Measurements from ENCODE around the gene NAGK.

The NAGK gene

GRCh38 chr2:71069376-71069775 lies 928 bp downstream of the NAGK start:
- peaks cover 10% of the 10 kb centered on the region for H3K36me3 ChIP-seq (ENCODE audit: low read depth)
- no peak for DNase-seq (ENCODE audit: low spot score)
- no peak for ATAC-seq (ENCODE audit: low read depth)
- no peak for TF ChIP-seq CTCF (IDR thresholded peaks at IDR 0.05; ENCODE audit: poor library complexity, severe bottlenecking)
- H3K4me3 ChIP-seq (ENCODE audit: severe bottlenecking), result peak overlapping the region; percentile 84
- H3K27me3 ChIP-seq (ENCODE audit: insufficient read depth, poor library complexity, severe bottlenecking), result no peaks in the 10 kb centered on the region
- peak overlapping the region; percentile 40 for H3K27ac ChIP-seq (ENCODE audit: poor library complexity, severe bottlenecking)
- peaks cover 12% of the 10 kb centered on the region for H3K4me1 ChIP-seq (ENCODE audit: insufficient read depth, poor library complexity, severe bottlenecking)
- H3K9me3 ChIP-seq (ENCODE audit: severe bottlenecking), result no peaks in the 10 kb centered on the region

- ATAC-seq (ENCODE audit: low read depth) (no peak), DNase-seq (ENCODE audit: low spot score) (no peak)
- H3K36me3 ChIP-seq (ENCODE audit: low read depth), result peaks cover 21% of the 10 kb centered on the region
- H3K9me3 ChIP-seq (ENCODE audit: severe bottlenecking), result no peaks in the 10 kb centered on the region
- H3K27ac ChIP-seq (ENCODE audit: poor library complexity, severe bottlenecking), result no peak overlapping the region
- H3K27me3 ChIP-seq (ENCODE audit: insufficient read depth, poor library complexity, severe bottlenecking), result no peaks in the 10 kb centered on the region
- peaks cover 12% of the 10 kb centered on the region for H3K4me1 ChIP-seq (ENCODE audit: insufficient read depth, poor library complexity, severe bottlenecking)
- TF ChIP-seq CTCF (IDR thresholded peaks at IDR 0.05; ENCODE audit: poor library complexity, severe bottlenecking), result no peak
- H3K4me3 ChIP-seq (ENCODE audit: severe bottlenecking), result no peak overlapping the region
Measured at GRCh38 chr2:71070294-71071093, 2.0 kb downstream of the NAGK start.

- peak overlapping the region; percentile 36 for H3K27ac ChIP-seq (ENCODE audit: poor library complexity, severe bottlenecking)
- H3K9me3 ChIP-seq (ENCODE audit: severe bottlenecking), result no peaks in the 10 kb centered on the region
- peaks cover 12% of the 10 kb centered on the region for H3K4me1 ChIP-seq (ENCODE audit: insufficient read depth, poor library complexity, severe bottlenecking)
- ATAC-seq (ENCODE audit: low read depth) (no peak), DNase-seq (ENCODE audit: low spot score) (no peak)
- peaks cover 21% of the 10 kb centered on the region for H3K36me3 ChIP-seq (ENCODE audit: low read depth)
- TF ChIP-seq CTCF (IDR thresholded peaks at IDR 0.05; ENCODE audit: poor library complexity, severe bottlenecking), result no peak
- no peaks in the 10 kb centered on the region for H3K27me3 ChIP-seq (ENCODE audit: insufficient read depth, poor library complexity, severe bottlenecking)
- no peak overlapping the region for H3K4me3 ChIP-seq (ENCODE audit: severe bottlenecking)
Measured at GRCh38 chr2:71071681-71072398, 3.4 kb downstream of the NAGK start.

- no peak for TF ChIP-seq CTCF (IDR thresholded peaks at IDR 0.05; ENCODE audit: poor library complexity, severe bottlenecking)
- Histone ChIP-seq H3K36me3 (ENCODE audit: low read depth) (peaks cover 21% of the 10 kb centered on the region), H3K27ac (ENCODE audit: poor library complexity, severe bottlenecking) (peak overlapping the region; percentile 36), H3K4me3 (ENCODE audit: severe bottlenecking) (no peak overlapping the region), H3K4me1 (ENCODE audit: insufficient read depth, poor library complexity, severe bottlenecking) (peaks cover 12% of the 10 kb centered on the region), H3K27me3 (ENCODE audit: insufficient read depth, poor library complexity, severe bottlenecking) (no peaks in the 10 kb centered on the region), H3K9me3 (ENCODE audit: severe bottlenecking) (no peaks in the 10 kb centered on the region)
- no peak for DNase-seq (ENCODE audit: low spot score)
- ATAC-seq (ENCODE audit: low read depth), result no peak
Measured at GRCh38 chr2:71072492-71072891, 4.0 kb downstream of the NAGK start.
